ENCODE data around the gene PDZRN4. TPM values are rescaled to one million over a fixed set of nuclear protein-coding genes. Genes with fewer than 3 reads are reported as not detected.

PDZRN4 gene
- total and polyA plus RNA-seq, 3 donors from 2014 or later = 7.7 to 11.3 (median 11.3) TPM

- 76 to 84% methylated on average over 4 of the region's 4 CpGs for whole genome bisulfite sequencing, 2 donors
- no peak for DNase-seq
- no peak for TF ChIP-seq POLR2A (IDR thresholded peaks at IDR 0.05)
- TF ChIP-seq CTCF (IDR thresholded peaks at IDR 0.05) = peak in 2 of 3 experiments; percentile 23 to 32
- no peak overlapping the region for H3K27ac ChIP-seq
- no peaks in the 10 kb centered on the region for H3K4me1 ChIP-seq
- intact Hi-C loops (cut with DNase I; ENCODE audit: low total_unique reads) = no loop called here
- H3K36me3 ChIP-seq (ENCODE audit: low read depth, missing control alignments) = no peaks in the 10 kb centered on the region
- no peaks in the 10 kb centered on the region for H3K9me3 ChIP-seq
- no peak overlapping the region for H3K4me3 ChIP-seq
- H3K27me3 ChIP-seq = no peaks in the 10 kb centered on the region
Measured at GRCh38 chr12:41367726-41368405, 179.7 kb downstream of the PDZRN4 start.

GRCh38 chr12:41380878-41381277 lies 192.8 kb downstream of the PDZRN4 start:
- H3K4me3 ChIP-seq = no peak overlapping the region
- no peaks in the 10 kb centered on the region for H3K4me1 ChIP-seq
- H3K36me3 ChIP-seq (ENCODE audit: low read depth, missing control alignments) = no peaks in the 10 kb centered on the region
- DNase-seq = no peak
- H3K27me3 ChIP-seq = no peaks in the 10 kb centered on the region
- no peaks in the 10 kb centered on the region for H3K9me3 ChIP-seq
- TF ChIP-seq CTCF (IDR thresholded peaks at IDR 0.05) = no peak
- TF ChIP-seq POLR2A (IDR thresholded peaks at IDR 0.05) = no peak
- intact Hi-C loops (cut with DNase I; ENCODE audit: low total_unique reads) = no loop called here
- no peak overlapping the region for H3K27ac ChIP-seq

- no peaks in the 10 kb centered on the region for H3K4me1 ChIP-seq
- H3K36me3 ChIP-seq (ENCODE audit: low read depth, missing control alignments) = no peaks in the 10 kb centered on the region
- H3K27me3 ChIP-seq = no peaks in the 10 kb centered on the region
- no peak for TF ChIP-seq POLR2A (IDR thresholded peaks at IDR 0.05)
- TF ChIP-seq CTCF (IDR thresholded peaks at IDR 0.05) = no peak
- WGBS, 2 donors = 84 to 85% methylated on average over 6 of the region's 6 CpGs
- no peak overlapping the region for H3K4me3 ChIP-seq
- H3K9me3 ChIP-seq = no peaks in the 10 kb centered on the region
- H3K27ac ChIP-seq = no peak overlapping the region
- DNase-seq = no peak
- intact Hi-C loops (cut with DNase I; ENCODE audit: low total_unique reads) = no loop called here
Measured at GRCh38 chr12:41402801-41403200, 214.7 kb downstream of the PDZRN4 start.

- WGBS, 2 donors = 40 to 62% methylated on average over 3 of the region's 3 CpGs
Measured at GRCh38 chr12:41407232-41407799, 219.2 kb downstream of the PDZRN4 start.

More at GRCh38 chr12:41407232-41407799, 219.2 kb downstream of the PDZRN4 start:
- H3K27ac ChIP-seq = no peak overlapping the region
- no peaks in the 10 kb centered on the region for H3K27me3 ChIP-seq
- DNase-seq = no peak
- no peak for TF ChIP-seq CTCF (IDR thresholded peaks at IDR 0.05)
- no peak for TF ChIP-seq POLR2A (IDR thresholded peaks at IDR 0.05)
- no peaks in the 10 kb centered on the region for H3K4me1 ChIP-seq
- H3K36me3 ChIP-seq (ENCODE audit: low read depth, missing control alignments) = no peaks in the 10 kb centered on the region
- H3K9me3 ChIP-seq = no peaks in the 10 kb centered on the region
- no peak overlapping the region for H3K4me3 ChIP-seq
- intact Hi-C loops (cut with DNase I; ENCODE audit: low total_unique reads) = no loop called here
